Adrenal gland (tissue), 12 donors: ENCODE data around the gene ITPR3. TPM values are rescaled to one million over a fixed set of nuclear protein-coding genes. Genes with fewer than 3 reads are reported as not detected.

Experiments
- DNase-seq, 7 donors: peaks; one replicate each; pipeline ENCODE4 v3.0.0-alpha.2; 2019 to 2020
- H3K27ac ChIP-seq, 5 donors: fragments of 200-600 bp; sonication (generic) in 4 of 5; 1 replicate in 3 of 5; 2 replicates in 2 of 5; pipeline versions ENCODE4 v1.5.1 to v1.8.0; 2016 to 2020; ENCODE audit warnings: mild to moderate bottlenecking in 1 of 5
- H3K27me3 ChIP-seq: fragments of 200-600 bp; 2 replicates; pipeline ENCODE4 v1.8.0; 2021
- H3K36me3 ChIP-seq, 2 donors: fragments of 200-600 bp; replicated peaks in 1 of 2; 1 replicate in 1 of 2; 2 replicates in 1 of 2; pipeline versions ENCODE4 v1.5.1 to v1.8.0; 2018 to 2022
- H3K4me1 ChIP-seq, 2 donors: fragments of 200-600 bp; replicated peaks in 1 of 2; 1 replicate in 1 of 2; 2 replicates in 1 of 2; pipeline versions ENCODE4 v1.5.1 to v1.8.0; 2018 to 2021
- H3K4me3 ChIP-seq, 4 donors: fragments of 200-600 bp; sonication (generic) in 3 of 4; one replicate each; pipeline ENCODE4 v1.5.1; 2016 to 2018
- H3K9me3 ChIP-seq, 3 donors: fragments of 200-600 bp; sonication (generic) in 1 of 3; replicated peaks in 1 of 3; 1 replicate in 2 of 3; 2 replicates in 1 of 3; pipeline versions ENCODE4 v1.5.1 to v1.8.0; 2016 to 2021
- CTCF ChIP-seq, 6 experiments: fragments of 450-650 bp in 4 of 6; fragments of 200-600 bp in 2 of 6; sonication (generic) in 1 of 6; IDR thresholded peaks; 1 replicate in 5 of 6; 2 replicates in 1 of 6; pipeline versions ENCODE4 v1.5.1 to v1.8.0; 2016 to 2021; ENCODE audit warnings: antibody characterized with exemption in 6 of 6, mild to moderate bottlenecking in 2 of 6, moderate library complexity in 1 of 6
- POLR2A ChIP-seq, 2 donors: fragments of 450-650 bp; IDR thresholded peaks; one replicate each; pipeline ENCODE4 v1.6.1; 2017; ENCODE audit warnings: antibody characterized with exemption in 2 of 2, mild to moderate bottlenecking in 2 of 2, moderate library complexity in 1 of 2
- WGBS, 4 donors: extraction: QIAGEN DNeasy Blood & Tissue Kit in 2 of 4; methylation state at CpG; one replicate each; pipeline versions ENCODE4 v1.1.5 to v1.1.7; 2013 to 2017; 5-methylcytosine and 5-hydroxymethylcytosine counted together
- intact Hi-C, 2 donors: fragments of 100-400 bp; cut with DNase I; formaldehyde crosslinking; loops; one replicate each; pipeline versions ENCODE4 v1.14.1 to v1.15.0; 2022 to 2023
- polyA plus RNA-seq, 3 donors: library from polyadenylated mRNA; stranded (reverse); fragments of 200-250 nt in 2 of 3; fragments of 350-450 nt in 1 of 3; fragmentation: Illumina TruSeq in 1 of 3; extraction: RNeasy Lipid Tissue Mini Kit (QIAGEN cat#74804) in 1 of 3; gene quantifications; one replicate each; pipeline ENCODE4 v1.2.3, GENCODE V29; 2013 to 2014
- total RNA-seq, 9 donors: library from RNA; depleted of rRNA in 4 of 9; stranded (reverse); fragments of >200 nt in 4 of 9; fragments of 120-200 nt in 1 of 9; fragmentation: NEBNext Ultra II Directional in 1 of 9; extraction: Animal tissue kit (Norgen Biotek cat#: 25700) in 1 of 9; gene quantifications; one replicate each; pipeline versions ENCODE4 v1.1.0 to v1.2.4, GENCODE V29; 2013 to 2023
- donor health status: healthy with polysubstance abuse.
- donor health status: Bipolar disorder and iron deficiency.
- donor health status: DM: yes; HTN: yes; CAD: no.
- donor health status: DM: no; HTN: no; CAD: no.
- donor health status: DM: no; HTN: no; CAD: no.
- donor health status: DM: yes; HTN: yes; CAD: no.

ITPR3 gene
- total and polyA plus RNA-seq, 12 donors, result 1.3 to 38.1 (median 23.9) TPM

GRCh38 chr6:33684428-33684896, 63.3 kb downstream of the ITPR3 start:
- Histone ChIP-seq H3K9me3 (no peaks in the 10 kb centered on the region), H3K27me3 (no peaks in the 10 kb centered on the region), H3K36me3 (peaks cover 0 to 50% of the 10 kb centered on the region in 2 donors), H3K4me1 (peaks cover 3 to 9% of the 10 kb centered on the region in 2 donors), H3K4me3 (no peak overlapping the region), H3K27ac (no peak overlapping the region)
- intact Hi-C loops, result no loop called here
- 91 to 95% (median 94%) methylated on average over 10 to 16 of the region's 16 CpGs for WGBS, 4 donors
- no peak for DNase-seq
- TF ChIP-seq CTCF (IDR thresholded peaks at IDR 0.05), result no peak

- intact Hi-C loops, result no loop called here
- no peak overlapping the region for H3K27ac ChIP-seq
- H3K9me3 ChIP-seq, result no peaks in the 10 kb centered on the region
- H3K4me1 ChIP-seq, result peaks cover 3 to 9% of the 10 kb centered on the region in 2 donors
- H3K36me3 ChIP-seq, result peaks cover 0 to 52% of the 10 kb centered on the region in 2 donors
- DNase-seq, result no peak
- H3K4me3 ChIP-seq, result no peak overlapping the region
- no peak for TF ChIP-seq POLR2A (IDR thresholded peaks at IDR 0.05)
- 91 to 96% (median 93%) methylated on average over 4 to 7 of the region's 7 CpGs for WGBS, 4 donors
- no peaks in the 10 kb centered on the region for H3K27me3 ChIP-seq
Measured at GRCh38 chr6:33684983-33685382, 63.9 kb downstream of the ITPR3 start.

GRCh38 chr6:33685411-33686224, 64.5 kb downstream of the ITPR3 start:
- H3K9me3 ChIP-seq, result no peaks in the 10 kb centered on the region
- no peak for TF ChIP-seq POLR2A (IDR thresholded peaks at IDR 0.05)
- no peak for TF ChIP-seq CTCF (IDR thresholded peaks at IDR 0.05)
- H3K4me3 ChIP-seq, result no peak overlapping the region
- no peak for DNase-seq
- H3K27ac ChIP-seq, result no peak overlapping the region
- 92 to 100% (median 94%) methylated on average over 6 to 38 of the region's 38 CpGs for WGBS, 4 donors
- peaks cover 3 to 9% of the 10 kb centered on the region in 2 donors for H3K4me1 ChIP-seq
- peaks cover 0 to 48% of the 10 kb centered on the region in 2 donors for H3K36me3 ChIP-seq
- intact Hi-C loops, result no loop called here
- H3K27me3 ChIP-seq, result no peaks in the 10 kb centered on the region

GRCh38 chr6:33686225-33686924, 65.3 kb downstream of the ITPR3 start:
- 53 to 83% (median 71%) methylated on average over 3 to 6 of the region's 6 CpGs for WGBS, 4 donors
- H3K36me3 ChIP-seq, result peaks cover 0 to 55% of the 10 kb centered on the region in 2 donors
- intact Hi-C loops, result no loop called here

More at GRCh38 chr6:33686225-33686924, 65.3 kb downstream of the ITPR3 start:
- Histone ChIP-seq H3K4me1 (peaks cover 3 to 9% of the 10 kb centered on the region in 2 donors), H3K27me3 (no peaks in the 10 kb centered on the region), H3K27ac (no peak overlapping the region), H3K4me3 (no peak overlapping the region), H3K9me3 (no peaks in the 10 kb centered on the region)
- no peak for TF ChIP-seq POLR2A (IDR thresholded peaks at IDR 0.05)
- TF ChIP-seq CTCF (IDR thresholded peaks at IDR 0.05), result no peak
- DNase-seq, result no peak
